HCT116 (cell line): Measurements from ENCODE around the gene ARHGAP31. TPM values are rescaled to one million over a fixed set of nuclear protein-coding genes. Genes with fewer than 3 reads are reported as not detected.

Source experiments
- ATAC-seq: fragments of 200-7000 bp; cut with Tn5 transposase; 2 replicates; pipeline ENCODE4 v1.9.1; 2020; ENCODE audit warnings: mild to moderate bottlenecking, moderate library complexity
- BruUV-seq: library from RNA; stranded (reverse); fragments of 400-500 nt; replicated peaks from 2 replicates; lab custom pipeline; 2021; lab: Mats Ljungman, UMichigan
- CTCF ChIA-PET: fragments of 300-600 bp; sonication (Branson Sonifier 250); formaldehyde crosslinking; loops from one replicate; lab custom pipeline; 2021; ENCODE audit warnings: antibody characterized with exemption; lab: Charles Lee
- POLR2A ChIA-PET: fragments of 300-600, 350-600 bp; sonication (Branson Sonifier 250); formaldehyde crosslinking; loops from one replicate; lab custom pipeline; 2021; ENCODE audit warnings: antibody characterized with exemption; lab: Charles Lee
- RAD21 ChIA-PET, 2 experiments: fragments of 300-600 bp; sonication (Branson Sonifier 250); formaldehyde crosslinking; loops; one replicate each; lab custom pipeline; 2023; ENCODE audit warnings: low total read pairs in 2 of 2; ENCODE audit not compliant: uncharacterized antibody in 2 of 2, unreplicated experiment in 2 of 2, low non-redundant PET in 1 of 2; lab: Charles Lee
- DNase-seq: peaks from one replicate; pipeline ENCODE4 v3.0.0-alpha.2; 2010; ENCODE audit warnings: low read depth, low spot score
- H2AFZ ChIP-seq: fragments of 200-600 bp; shearing (Covaris generic), sonication (generic); 2 replicates; pipeline ENCODE4 v1.6.1; 2017; ENCODE audit warnings: low read depth, mixed run types, mixed read lengths, antibody characterized with exemption, low read length; ENCODE audit not compliant: poor library complexity, severe bottlenecking
- H3K27ac ChIP-seq: 2 replicates; pipeline ENCODE4 v1.5.1; 2012; ENCODE audit warnings: low read depth, low read length
- H3K27me3 ChIP-seq: fragments of 200-600 bp; sonication (generic); 2 replicates; pipeline ENCODE4 v1.6.1; 2016; ENCODE audit warnings: mixed run types, low read length, mixed read lengths; ENCODE audit not compliant: insufficient read depth
- H3K36me3 ChIP-seq, 2 experiments: fragments of 200-500 bp in 1 of 2; fragments of 200-600 bp in 1 of 2; sonication (Bioruptor generic) in 1 of 2; sonication (generic) in 1 of 2; 2 replicates each; pipeline versions ENCODE4 v1.5.1 to v1.6.1; 2014 to 2016; ENCODE audit warnings: low read length in 2 of 2, inconsistent platforms in 1 of 2, mixed read lengths in 1 of 2, mixed run types in 1 of 2; ENCODE audit not compliant: insufficient read depth in 2 of 2, control insufficient read depth in 1 of 2
- H3K4me1 ChIP-seq, 2 experiments: fragments of 200-600 bp in 1 of 2; sonication (generic) in 1 of 2; 2 replicates each; pipeline versions ENCODE4 v1.5.1 to v1.6.1; 2012 to 2017; ENCODE audit warnings: low read length in 2 of 2, inconsistent platforms in 1 of 2, mild to moderate bottlenecking in 1 of 2, mixed read lengths in 1 of 2, mixed run types in 1 of 2, moderate library complexity in 1 of 2; ENCODE audit not compliant: insufficient read depth in 2 of 2, control insufficient read depth in 1 of 2
- H3K4me2 ChIP-seq: fragments of 200-600 bp; sonication (generic); 2 replicates; pipeline ENCODE4 v1.6.1; 2017; ENCODE audit warnings: mixed run types, low read length, mixed read lengths
- H3K4me3 ChIP-seq, 2 experiments: fragments of 200-600 bp in 1 of 2; sonication (generic) in 1 of 2; replicated peaks in 1 of 2; 2 replicates each; pipeline ENCODE4 v1.5.1; 2011 to 2016; ENCODE audit warnings: low read length in 2 of 2, control low read depth in 1 of 2, low read depth in 1 of 2, mild to moderate bottlenecking in 1 of 2, mixed read lengths in 1 of 2, mixed run types in 1 of 2
- H3K79me2 ChIP-seq: fragments of 200-600 bp; sonication (generic); 2 replicates; pipeline ENCODE4 v1.6.1; 2017; ENCODE audit warnings: mild to moderate bottlenecking, mixed run types, low read length, moderate library complexity, mixed read lengths; ENCODE audit not compliant: insufficient read depth
- H3K9ac ChIP-seq: fragments of 200-600 bp; sonication (generic); 2 replicates; pipeline ENCODE4 v1.6.1; 2016; ENCODE audit warnings: low read length, mixed read lengths
- H3K9me2 ChIP-seq: fragments of 200-600 bp; sonication (generic), shearing (Covaris generic); 2 replicates; pipeline ENCODE4 v1.6.1; 2017; ENCODE audit warnings: mixed run types, mild to moderate bottlenecking, moderate library complexity; ENCODE audit not compliant: insufficient read depth
- H3K9me3 ChIP-seq, 2 experiments: fragments of 200-500 bp in 1 of 2; fragments of 200-600 bp in 1 of 2; sonication (Bioruptor generic) in 1 of 2; sonication (generic) in 1 of 2; 2 replicates each; pipeline ENCODE4 v1.6.1; 2014 to 2017; ENCODE audit warnings: low read length in 2 of 2, mixed read lengths in 2 of 2, inconsistent platforms in 1 of 2, low read depth in 1 of 2, mild to moderate bottlenecking in 1 of 2, mixed run types in 1 of 2, moderate library complexity in 1 of 2; ENCODE audit not compliant: control insufficient read depth in 1 of 2, insufficient read depth in 1 of 2
- H4K20me1 ChIP-seq: fragments of 200-600 bp; sonication (generic), shearing (Covaris generic); 2 replicates; pipeline ENCODE4 v1.6.1; 2017; ENCODE audit warnings: mixed run types, mild to moderate bottlenecking, moderate library complexity; ENCODE audit not compliant: insufficient read depth
- CBX3 ChIP-seq: IDR thresholded peaks from 2 replicates; pipeline ENCODE4 v1.6.1; 2012; ENCODE audit warnings: low read depth
- CEBPB ChIP-seq: IDR thresholded peaks from 2 replicates; pipeline ENCODE4 v1.6.1; 2012; ENCODE audit warnings: low read depth
- EGR1 ChIP-seq: IDR thresholded peaks from 2 replicates; pipeline ENCODE4 v1.6.1; 2012; ENCODE audit warnings: low read depth
- ELF1 ChIP-seq: IDR thresholded peaks from 2 replicates; pipeline ENCODE4 v1.6.1; 2012; ENCODE audit warnings: low read depth, borderline replicate concordance
- EZH2 ChIP-seq: fragments of 200-600 bp; sonication (generic); IDR thresholded peaks from 2 replicates; pipeline ENCODE4 v1.6.1; 2017; ENCODE audit warnings: antibody characterized with exemption, mixed run types
- FOSL1 ChIP-seq: IDR thresholded peaks from 2 replicates; pipeline ENCODE4 v1.6.1; 2012; ENCODE audit warnings: low read depth
- SIN3A ChIP-seq: IDR thresholded peaks from 2 replicates; pipeline ENCODE4 v1.6.1; 2012; ENCODE audit warnings: low read depth
- SRF ChIP-seq: IDR thresholded peaks from 2 replicates; pipeline ENCODE4 v1.6.1; 2012; ENCODE audit warnings: low read depth
- TCF7L2 ChIP-seq: IDR thresholded peaks from 2 replicates; pipeline ENCODE4 v1.7.0; 2011; ENCODE audit warnings: borderline replicate concordance, inconsistent platforms; ENCODE audit not compliant: insufficient read depth, insufficient read length; ENCODE audit errors: extremely low read depth
- intact Hi-C: fragments of 100-400 bp; cut with micrococcal nuclease; formaldehyde crosslinking; loops from 2 replicates; pipeline ENCODE4 v1.10.0; 2022
- total RNA-seq: library from RNA; stranded (reverse); gene quantifications from one replicate; pipeline ENCODE4 v1.2.1, GENCODE V29; 2021; ENCODE audit not compliant: unreplicated experiment
- TF ChIP-seq, protein P1 (sequence below): IDR thresholded peaks from 2 replicates; pipeline ENCODE4 v1.6.1; 2011; ENCODE audit warnings: mild to moderate bottlenecking, low read length, moderate library complexity; ENCODE audit not compliant: insufficient replicate concordance; ENCODE audit errors: extremely low read depth
- TF ChIP-seq, protein P2 (sequence below): IDR thresholded peaks from 2 replicates; pipeline ENCODE4 v1.6.1; 2012
- TF ChIP-seq, protein P3 (sequence below): IDR thresholded peaks from 2 replicates; pipeline ENCODE4 v1.6.1; 2012; ENCODE audit warnings: low read depth

Gene ARHGAP31
- total RNA-seq, 1 experiment from 2014 or later = 0.93 TPM

DNA sequence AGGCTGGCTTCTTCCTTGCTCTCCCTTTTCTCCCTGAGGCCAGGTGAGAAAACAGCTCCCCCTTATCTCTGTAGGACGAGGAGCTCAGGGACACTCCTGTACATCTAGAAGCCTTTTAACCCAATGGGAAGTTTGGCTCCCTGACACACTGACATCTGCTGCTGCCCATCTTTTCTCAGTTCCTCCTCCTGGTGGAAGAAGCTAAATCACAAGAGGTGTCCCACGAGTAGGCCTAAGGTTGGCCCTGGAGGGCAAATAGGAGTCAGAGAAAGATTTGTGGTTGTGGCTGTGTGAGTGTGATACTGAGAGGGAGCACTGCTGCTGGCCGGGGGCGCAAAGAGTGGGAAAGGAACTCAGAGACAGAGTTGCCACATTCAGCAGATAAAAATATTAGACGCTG, 49.5 kb downstream of the ARHGAP31 start:
- no peaks in the 10 kb centered on the region for H3K4me1 ChIP-seq
- H3K27me3 ChIP-seq = no peaks in the 10 kb centered on the region
- POLR2A ChIA-PET = no interaction called here
- H2AFZ ChIP-seq = no peak overlapping the region
- H3K9ac ChIP-seq = no peak overlapping the region
- H4K20me1 ChIP-seq = no peaks in the 10 kb centered on the region
- no peak for DNase-seq
- no peak overlapping the region for H3K27ac ChIP-seq
- RAD21 ChIA-PET = no interaction called here
- no peak for ATAC-seq
- intact Hi-C loops = no loop called here
- no peaks in the 10 kb centered on the region for H3K36me3 ChIP-seq
- no peaks in the 10 kb centered on the region for H3K79me2 ChIP-seq
- no peak overlapping the region for H3K4me3 ChIP-seq
- CTCF ChIA-PET = no interaction called here
- H3K9me2 ChIP-seq = no peaks in the 10 kb centered on the region
- no peaks in the 10 kb centered on the region for H3K9me3 ChIP-seq
- no peak overlapping the region for H3K4me2 ChIP-seq
- no peak for TF ChIP-seq SRF
- no peak for TF ChIP-seq CEBPB
- TF ChIP-seq, protein P1, sequence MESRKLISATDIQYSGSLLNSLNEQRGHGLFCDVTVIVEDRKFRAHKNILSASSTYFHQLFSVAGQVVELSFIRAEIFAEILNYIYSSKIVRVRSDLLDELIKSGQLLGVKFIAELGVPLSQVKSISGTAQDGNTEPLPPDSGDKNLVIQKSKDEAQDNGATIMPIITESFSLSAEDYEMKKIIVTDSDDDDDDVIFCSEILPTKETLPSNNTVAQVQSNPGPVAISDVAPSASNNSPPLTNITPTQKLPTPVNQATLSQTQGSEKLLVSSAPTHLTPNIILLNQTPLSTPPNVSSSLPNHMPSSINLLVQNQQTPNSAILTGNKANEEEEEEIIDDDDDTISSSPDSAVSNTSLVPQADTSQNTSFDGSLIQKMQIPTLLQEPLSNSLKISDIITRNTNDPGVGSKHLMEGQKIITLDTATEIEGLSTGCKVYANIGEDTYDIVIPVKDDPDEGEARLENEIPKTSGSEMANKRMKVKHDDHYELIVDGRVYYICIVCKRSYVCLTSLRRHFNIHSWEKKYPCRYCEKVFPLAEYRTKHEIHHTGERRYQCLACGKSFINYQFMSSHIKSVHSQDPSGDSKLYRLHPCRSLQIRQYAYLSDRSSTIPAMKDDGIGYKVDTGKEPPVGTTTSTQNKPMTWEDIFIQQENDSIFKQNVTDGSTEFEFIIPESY = no peak
- TF ChIP-seq TCF7L2 = no peak
- TF ChIP-seq, protein P2, sequence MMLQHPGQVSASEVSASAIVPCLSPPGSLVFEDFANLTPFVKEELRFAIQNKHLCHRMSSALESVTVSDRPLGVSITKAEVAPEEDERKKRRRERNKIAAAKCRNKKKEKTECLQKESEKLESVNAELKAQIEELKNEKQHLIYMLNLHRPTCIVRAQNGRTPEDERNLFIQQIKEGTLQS = no peak
- TF ChIP-seq EZH2 = no peak
- no peak for TF ChIP-seq SIN3A
- no peak for TF ChIP-seq CBX3
- TF ChIP-seq, protein P3, sequence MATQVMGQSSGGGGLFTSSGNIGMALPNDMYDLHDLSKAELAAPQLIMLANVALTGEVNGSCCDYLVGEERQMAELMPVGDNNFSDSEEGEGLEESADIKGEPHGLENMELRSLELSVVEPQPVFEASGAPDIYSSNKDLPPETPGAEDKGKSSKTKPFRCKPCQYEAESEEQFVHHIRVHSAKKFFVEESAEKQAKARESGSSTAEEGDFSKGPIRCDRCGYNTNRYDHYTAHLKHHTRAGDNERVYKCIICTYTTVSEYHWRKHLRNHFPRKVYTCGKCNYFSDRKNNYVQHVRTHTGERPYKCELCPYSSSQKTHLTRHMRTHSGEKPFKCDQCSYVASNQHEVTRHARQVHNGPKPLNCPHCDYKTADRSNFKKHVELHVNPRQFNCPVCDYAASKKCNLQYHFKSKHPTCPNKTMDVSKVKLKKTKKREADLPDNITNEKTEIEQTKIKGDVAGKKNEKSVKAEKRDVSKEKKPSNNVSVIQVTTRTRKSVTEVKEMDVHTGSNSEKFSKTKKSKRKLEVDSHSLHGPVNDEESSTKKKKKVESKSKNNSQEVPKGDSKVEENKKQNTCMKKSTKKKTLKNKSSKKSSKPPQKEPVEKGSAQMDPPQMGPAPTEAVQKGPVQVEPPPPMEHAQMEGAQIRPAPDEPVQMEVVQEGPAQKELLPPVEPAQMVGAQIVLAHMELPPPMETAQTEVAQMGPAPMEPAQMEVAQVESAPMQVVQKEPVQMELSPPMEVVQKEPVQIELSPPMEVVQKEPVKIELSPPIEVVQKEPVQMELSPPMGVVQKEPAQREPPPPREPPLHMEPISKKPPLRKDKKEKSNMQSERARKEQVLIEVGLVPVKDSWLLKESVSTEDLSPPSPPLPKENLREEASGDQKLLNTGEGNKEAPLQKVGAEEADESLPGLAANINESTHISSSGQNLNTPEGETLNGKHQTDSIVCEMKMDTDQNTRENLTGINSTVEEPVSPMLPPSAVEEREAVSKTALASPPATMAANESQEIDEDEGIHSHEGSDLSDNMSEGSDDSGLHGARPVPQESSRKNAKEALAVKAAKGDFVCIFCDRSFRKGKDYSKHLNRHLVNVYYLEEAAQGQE = no peak
- TF ChIP-seq ELF1 = no peak
- no peak for TF ChIP-seq FOSL1
- TF ChIP-seq EGR1 = no peak
- BruUV-seq = no TSS peak
